Neural cell (in vitro differentiated cells): ENCODE measurements around the gene IL10RA. TPM values are rescaled to one million over a fixed set of nuclear protein-coding genes. Genes with fewer than 3 reads are reported as not detected.

ENCODE experiments used
- H2AFZ ChIP-seq: fragments of 200-600, 300-800 bp; sonication (generic), shearing (Covaris generic); 2 replicates; pipeline ENCODE4 v1.6.0; 2014; ENCODE audit warnings: low read depth, mild to moderate bottlenecking, antibody characterized with exemption, low read length, moderate library complexity
- H3F3A ChIP-seq: fragments of 200-600 bp; shearing (Covaris generic); 2 replicates; pipeline ENCODE4 v1.6.1; 2016; ENCODE audit warnings: mild to moderate bottlenecking, moderate library complexity, mixed read lengths, antibody characterized with exemption, low read length; ENCODE audit not compliant: insufficient read depth, poor library complexity, severe bottlenecking
- H3K27ac ChIP-seq: fragments of 200-600, 300-800 bp; sonication (generic), shearing (Covaris generic); 2 replicates; pipeline ENCODE4 v1.5.1; 2014; ENCODE audit warnings: mild to moderate bottlenecking, low read length, moderate library complexity
- H3K27me3 ChIP-seq: fragments of 300-800, 200-600 bp; sonication (generic), shearing (Covaris generic); 2 replicates; pipeline ENCODE4 v1.6.0; 2014; ENCODE audit warnings: mild to moderate bottlenecking, low read depth, low read length, moderate library complexity; ENCODE audit not compliant: insufficient read depth
- H3K36me3 ChIP-seq: fragments of 300-800, 200-600 bp; sonication (generic), shearing (Covaris generic); 2 replicates; pipeline ENCODE4 v1.5.1; 2014; ENCODE audit warnings: mild to moderate bottlenecking, antibody characterized with exemption, low read length, moderate library complexity; ENCODE audit not compliant: insufficient read depth
- H3K4me2 ChIP-seq: fragments of 300-800, 200-600 bp; sonication (generic), shearing (Covaris generic); 2 replicates; pipeline ENCODE4 v1.6.0; 2014; ENCODE audit warnings: mild to moderate bottlenecking, low read length
- H3K4me3 ChIP-seq: fragments of 300-800, 200-600 bp; sonication (generic), shearing (Covaris generic); 2 replicates; pipeline ENCODE4 v1.5.1; 2014; ENCODE audit warnings: mild to moderate bottlenecking, low read length, moderate library complexity
- H3K79me2 ChIP-seq: fragments of 200-600 bp; shearing (Covaris generic); replicated peaks from 2 replicates; pipeline ENCODE4 v1.6.0; 2014; ENCODE audit warnings: mild to moderate bottlenecking, low read length, moderate library complexity; ENCODE audit not compliant: insufficient read depth
- H3K9ac ChIP-seq: fragments of 300-800, 200-600 bp; sonication (generic), shearing (Covaris generic); 2 replicates; pipeline ENCODE4 v1.6.1; 2016; ENCODE audit warnings: mild to moderate bottlenecking, low read length, mixed read lengths
- H3K9me2 ChIP-seq: fragments of 200-600 bp; shearing (Covaris generic); 2 replicates; pipeline ENCODE4 v1.6.1; 2016; ENCODE audit warnings: mild to moderate bottlenecking, low read length, mixed read lengths; ENCODE audit not compliant: insufficient read depth
- H3K9me3 ChIP-seq: fragments of 200-600, 300-800 bp; sonication (generic), shearing (Covaris generic); 2 replicates; pipeline ENCODE4 v1.6.1; 2016; ENCODE audit warnings: mild to moderate bottlenecking, mixed run types, low read length, moderate library complexity, mixed read lengths
- H4K20me1 ChIP-seq: fragments of 200-600 bp; shearing (Covaris generic); 2 replicates; pipeline ENCODE4 v1.6.1; 2016; ENCODE audit warnings: mild to moderate bottlenecking, mixed run types; ENCODE audit not compliant: insufficient read depth
- CTCF ChIP-seq: fragments of 450-650 bp; IDR thresholded peaks from 2 replicates; pipeline ENCODE4 v1.5.1; 2014; ENCODE audit warnings: antibody characterized with exemption, mild to moderate bottlenecking, moderate library complexity; ENCODE audit not compliant: poor library complexity, severe bottlenecking
- EP300 ChIP-seq: fragments of 450-650 bp; conservative IDR thresholded peaks from 2 replicates; pipeline ENCODE4 v1.6.1; 2014; ENCODE audit warnings: antibody characterized with exemption, mild to moderate bottlenecking, moderate library complexity; ENCODE audit not compliant: poor library complexity, severe bottlenecking
- EZH2 ChIP-seq: fragments of 200-600, 300-800 bp; shearing (Covaris generic), sonication (generic); IDR thresholded peaks from 2 replicates; pipeline ENCODE4 v1.6.1; 2014; ENCODE audit warnings: antibody characterized with exemption, low read length, borderline replicate concordance, mild to moderate bottlenecking; ENCODE audit not compliant: insufficient read depth, poor library complexity, severe bottlenecking
- MXI1 ChIP-seq: fragments of 450-650 bp; conservative IDR thresholded peaks from 2 replicates; pipeline ENCODE4 v1.6.1; 2014; ENCODE audit warnings: antibody characterized with exemption, mild to moderate bottlenecking; ENCODE audit not compliant: poor library complexity, severe bottlenecking
- POLR2AphosphoS5 ChIP-seq: IDR thresholded peaks from 2 replicates; pipeline ENCODE4 v1.6.1; 2012
- RAD21 ChIP-seq: fragments of 450-650 bp; conservative IDR thresholded peaks from 2 replicates; pipeline ENCODE4 v1.6.1; 2014; ENCODE audit warnings: antibody characterized with exemption, mild to moderate bottlenecking, moderate library complexity
- SMC3 ChIP-seq: fragments of 450-650 bp; conservative IDR thresholded peaks from 2 replicates; pipeline ENCODE4 v1.6.1; 2014; ENCODE audit warnings: antibody characterized with exemption, mild to moderate bottlenecking, moderate library complexity; ENCODE audit not compliant: poor library complexity
- polyA plus RNA-seq: library from polyadenylated mRNA; depleted of rRNA; stranded (reverse); fragments of >200 nt; gene quantifications from 2 replicates; pipeline ENCODE4 v1.2.3, GENCODE V29; 2014
- TF ChIP-seq, protein P1 (sequence below): IDR thresholded peaks from 2 replicates; pipeline ENCODE4 v1.6.1; 2012; ENCODE audit warnings: borderline replicate concordance

IL10RA gene
- polyA plus RNA-seq, 1 donor from 2014 or later, result 1.1 TPM

DNA sequence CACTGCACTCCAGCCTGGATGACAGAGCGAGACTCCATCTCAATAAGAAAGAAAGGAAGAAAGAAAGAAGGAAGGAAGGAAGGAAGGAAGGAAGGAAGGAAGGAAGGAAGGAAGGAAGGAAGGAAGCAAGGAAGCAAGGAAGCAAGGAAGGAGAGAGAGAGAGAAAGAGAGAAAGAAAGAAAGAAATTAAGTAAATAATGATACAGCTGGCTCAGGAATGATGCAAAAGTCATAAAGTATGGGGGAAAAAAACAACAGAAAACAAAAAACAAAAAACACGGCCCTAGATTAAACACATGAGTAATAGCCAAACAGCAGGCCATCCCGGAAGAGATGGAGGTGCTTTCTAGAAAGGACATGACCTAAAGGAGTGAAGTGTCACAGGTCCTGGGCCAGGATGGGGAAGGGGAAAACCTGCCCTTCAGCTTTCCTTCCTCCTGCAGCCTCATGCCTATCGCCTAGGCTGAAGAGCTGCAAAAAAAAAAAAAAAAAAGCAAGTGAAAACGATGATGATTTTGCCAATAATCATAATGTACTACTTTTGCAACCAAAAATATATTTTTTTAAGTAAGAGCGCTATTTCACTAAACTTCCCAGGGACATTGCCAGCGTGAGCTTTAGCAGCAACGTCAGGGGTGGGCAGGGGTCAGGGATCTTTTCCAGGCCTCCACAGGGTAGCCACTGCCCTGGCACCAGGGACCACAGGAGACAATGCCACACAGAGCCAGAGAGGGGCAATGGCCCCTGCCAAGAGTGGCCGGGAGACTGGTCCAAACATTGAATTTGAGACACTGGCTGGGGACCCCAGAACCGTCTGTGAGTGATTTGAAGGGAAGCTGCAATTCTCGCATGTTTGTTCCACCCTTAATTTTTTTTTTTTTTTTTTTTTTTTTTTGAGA lies 62.5 kb downstream of the IL10RA start:
- no peak overlapping the region for H3K4me2 ChIP-seq
- H3K9ac ChIP-seq, result no peak overlapping the region
- no peak overlapping the region for H3K27ac ChIP-seq
- no peak overlapping the region for H2AFZ ChIP-seq
- H3K79me2 ChIP-seq, result no peaks in the 10 kb centered on the region
- no peaks in the 10 kb centered on the region for H3F3A ChIP-seq
- no peaks in the 10 kb centered on the region for H4K20me1 ChIP-seq
- H3K27me3 ChIP-seq, result no peaks in the 10 kb centered on the region
- no peaks in the 10 kb centered on the region for H3K36me3 ChIP-seq
- H3K9me3 ChIP-seq, result no peaks in the 10 kb centered on the region
- H3K9me2 ChIP-seq, result no peaks in the 10 kb centered on the region
- no peak overlapping the region for H3K4me3 ChIP-seq
- TF ChIP-seq RAD21 (no peak), MXI1 (no peak), EP300 (no peak)
- TF ChIP-seq, protein P1, sequence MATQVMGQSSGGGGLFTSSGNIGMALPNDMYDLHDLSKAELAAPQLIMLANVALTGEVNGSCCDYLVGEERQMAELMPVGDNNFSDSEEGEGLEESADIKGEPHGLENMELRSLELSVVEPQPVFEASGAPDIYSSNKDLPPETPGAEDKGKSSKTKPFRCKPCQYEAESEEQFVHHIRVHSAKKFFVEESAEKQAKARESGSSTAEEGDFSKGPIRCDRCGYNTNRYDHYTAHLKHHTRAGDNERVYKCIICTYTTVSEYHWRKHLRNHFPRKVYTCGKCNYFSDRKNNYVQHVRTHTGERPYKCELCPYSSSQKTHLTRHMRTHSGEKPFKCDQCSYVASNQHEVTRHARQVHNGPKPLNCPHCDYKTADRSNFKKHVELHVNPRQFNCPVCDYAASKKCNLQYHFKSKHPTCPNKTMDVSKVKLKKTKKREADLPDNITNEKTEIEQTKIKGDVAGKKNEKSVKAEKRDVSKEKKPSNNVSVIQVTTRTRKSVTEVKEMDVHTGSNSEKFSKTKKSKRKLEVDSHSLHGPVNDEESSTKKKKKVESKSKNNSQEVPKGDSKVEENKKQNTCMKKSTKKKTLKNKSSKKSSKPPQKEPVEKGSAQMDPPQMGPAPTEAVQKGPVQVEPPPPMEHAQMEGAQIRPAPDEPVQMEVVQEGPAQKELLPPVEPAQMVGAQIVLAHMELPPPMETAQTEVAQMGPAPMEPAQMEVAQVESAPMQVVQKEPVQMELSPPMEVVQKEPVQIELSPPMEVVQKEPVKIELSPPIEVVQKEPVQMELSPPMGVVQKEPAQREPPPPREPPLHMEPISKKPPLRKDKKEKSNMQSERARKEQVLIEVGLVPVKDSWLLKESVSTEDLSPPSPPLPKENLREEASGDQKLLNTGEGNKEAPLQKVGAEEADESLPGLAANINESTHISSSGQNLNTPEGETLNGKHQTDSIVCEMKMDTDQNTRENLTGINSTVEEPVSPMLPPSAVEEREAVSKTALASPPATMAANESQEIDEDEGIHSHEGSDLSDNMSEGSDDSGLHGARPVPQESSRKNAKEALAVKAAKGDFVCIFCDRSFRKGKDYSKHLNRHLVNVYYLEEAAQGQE, result no peak

DNA sequence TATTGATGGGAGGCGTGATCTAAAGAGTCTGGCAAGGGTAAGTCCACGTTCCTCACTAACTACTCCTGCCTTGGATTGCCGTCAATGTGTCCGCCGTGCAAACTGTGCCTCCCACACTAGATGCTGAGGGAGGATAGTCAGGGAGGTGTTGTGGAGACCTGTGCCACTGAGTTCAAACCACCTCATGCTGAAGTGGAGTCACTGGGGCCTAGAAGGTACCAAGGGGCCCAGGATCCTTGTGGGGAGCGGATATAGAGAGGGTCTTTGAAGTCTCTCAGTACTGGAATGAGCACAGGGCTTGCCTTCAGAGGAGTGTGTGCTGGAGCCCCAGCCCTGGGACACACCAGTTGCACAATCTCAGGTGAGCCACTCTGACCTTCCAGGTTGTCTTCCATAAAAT lies 63.6 kb downstream of the IL10RA start:
- H3K4me2 ChIP-seq, result no peak overlapping the region
- H3K27me3 ChIP-seq, result no peaks in the 10 kb centered on the region
- no peak overlapping the region for H3K4me3 ChIP-seq
- H3K79me2 ChIP-seq, result no peaks in the 10 kb centered on the region
- no peak overlapping the region for H3K9ac ChIP-seq
- no peaks in the 10 kb centered on the region for H3F3A ChIP-seq
- H3K36me3 ChIP-seq, result no peaks in the 10 kb centered on the region
- H3K9me2 ChIP-seq, result no peaks in the 10 kb centered on the region
- no peaks in the 10 kb centered on the region for H4K20me1 ChIP-seq
- no peaks in the 10 kb centered on the region for H3K9me3 ChIP-seq
- no peak overlapping the region for H2AFZ ChIP-seq
- no peak overlapping the region for H3K27ac ChIP-seq
- no peak for TF ChIP-seq SMC3
- no peak for TF ChIP-seq MXI1
- TF ChIP-seq, protein P1, result no peak
- no peak for TF ChIP-seq EZH2
- TF ChIP-seq EP300, result no peak
- TF ChIP-seq CTCF, result no peak
- no peak for TF ChIP-seq POLR2AphosphoS5
